ENCODE results near the gene DCAF5.
"Not testable (repeated sequence)": the region's sequence is repeated elsewhere in the genome, so short reads cannot be mapped to it uniquely, and the experiment has no call there.

Gene DCAF5

DNA sequence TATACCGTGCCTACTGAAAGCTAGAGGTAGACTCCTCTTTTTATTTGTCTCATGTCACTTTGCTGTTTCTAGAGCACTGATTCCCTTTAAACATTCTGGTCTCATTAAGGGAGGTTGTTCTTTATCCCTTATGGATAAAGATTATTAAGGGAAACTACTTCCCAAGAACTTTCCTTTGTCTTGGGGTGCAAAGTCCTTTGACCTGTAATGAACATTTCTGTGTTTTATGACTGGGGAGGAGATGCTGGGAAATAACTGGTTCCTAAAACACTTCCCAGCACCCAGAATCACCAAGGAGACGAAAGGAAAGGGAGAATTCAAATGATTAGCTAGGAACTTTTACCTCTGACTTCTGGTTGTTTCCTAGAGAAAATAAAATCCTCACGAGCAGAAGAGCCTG lies 110.6 kb downstream of the DCAF5 start:
- DNase-seq: no peak

GRCh38 chr14:69041783-69042182 lies 111.1 kb downstream of the DCAF5 start:
- no peak for DNase-seq

DNA sequence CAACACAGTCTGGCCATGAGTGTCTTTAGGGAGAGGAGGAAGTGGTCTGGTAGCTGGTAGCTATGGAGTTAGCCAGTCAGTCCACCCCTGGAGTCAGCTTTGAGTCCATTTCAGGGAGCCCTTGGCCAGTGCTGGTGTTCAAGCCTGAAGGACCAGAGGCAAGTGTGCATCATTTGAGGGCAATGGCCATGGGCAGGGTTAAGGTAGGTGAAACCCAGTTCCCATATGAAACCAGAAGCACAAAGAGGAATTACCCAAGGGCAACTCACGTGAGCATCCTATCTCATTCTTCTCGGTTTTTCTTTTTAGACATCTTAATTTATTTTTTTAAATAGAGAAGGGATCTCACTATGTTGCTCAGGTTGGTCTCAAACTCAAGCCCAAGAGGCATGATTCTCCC lies 112.6 kb downstream of the DCAF5 start:
- no peak for DNase-seq

GRCh38 chr14:69039288-69039628 lies 113.7 kb downstream of the DCAF5 start:
- no peak for DNase-seq

DNA sequence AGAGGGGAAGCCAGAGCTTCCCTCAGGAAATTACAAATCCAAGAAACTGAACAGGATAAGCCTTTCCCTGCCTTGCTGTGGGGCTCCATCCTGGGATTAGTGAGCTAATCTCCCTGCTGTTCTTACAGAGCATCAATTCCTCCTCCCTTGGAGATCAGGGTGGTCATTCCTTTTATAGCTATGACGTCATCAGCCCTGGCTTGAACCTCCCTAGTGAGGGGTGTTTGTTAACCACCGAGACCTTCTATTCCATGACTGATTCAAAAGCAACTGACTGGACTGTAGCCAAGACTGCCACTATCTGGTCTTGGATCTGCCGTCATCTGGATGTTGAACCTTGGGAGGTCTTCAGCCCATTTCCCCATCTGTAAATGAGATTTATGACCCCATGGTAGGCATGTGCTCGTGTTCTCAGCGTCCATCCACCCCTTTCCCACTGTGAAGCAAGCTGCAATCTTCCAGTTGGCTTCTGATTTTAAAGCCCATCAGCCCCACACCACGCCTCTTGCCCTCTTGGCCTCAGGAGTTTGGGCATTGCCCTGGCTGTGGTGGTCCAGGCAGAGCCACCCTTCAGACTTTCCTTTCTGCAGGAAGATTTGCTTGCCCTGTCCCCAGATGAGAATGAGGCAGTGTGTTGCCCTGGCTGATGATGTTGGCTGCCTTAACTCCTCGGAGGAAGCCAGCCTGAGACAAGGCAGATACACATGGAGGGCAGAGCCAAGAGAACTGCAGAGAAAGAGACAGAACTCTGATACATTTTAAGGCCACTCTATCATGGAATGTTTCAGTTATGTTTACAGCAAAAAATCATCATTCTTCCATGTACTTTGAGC lies 114.2 kb downstream of the DCAF5 start:
- no peak for DNase-seq

- no peak for DNase-seq
These were observed 115.0 kb downstream of the DCAF5 start for GRCh38 chr14:69037790-69038454.

DNA sequence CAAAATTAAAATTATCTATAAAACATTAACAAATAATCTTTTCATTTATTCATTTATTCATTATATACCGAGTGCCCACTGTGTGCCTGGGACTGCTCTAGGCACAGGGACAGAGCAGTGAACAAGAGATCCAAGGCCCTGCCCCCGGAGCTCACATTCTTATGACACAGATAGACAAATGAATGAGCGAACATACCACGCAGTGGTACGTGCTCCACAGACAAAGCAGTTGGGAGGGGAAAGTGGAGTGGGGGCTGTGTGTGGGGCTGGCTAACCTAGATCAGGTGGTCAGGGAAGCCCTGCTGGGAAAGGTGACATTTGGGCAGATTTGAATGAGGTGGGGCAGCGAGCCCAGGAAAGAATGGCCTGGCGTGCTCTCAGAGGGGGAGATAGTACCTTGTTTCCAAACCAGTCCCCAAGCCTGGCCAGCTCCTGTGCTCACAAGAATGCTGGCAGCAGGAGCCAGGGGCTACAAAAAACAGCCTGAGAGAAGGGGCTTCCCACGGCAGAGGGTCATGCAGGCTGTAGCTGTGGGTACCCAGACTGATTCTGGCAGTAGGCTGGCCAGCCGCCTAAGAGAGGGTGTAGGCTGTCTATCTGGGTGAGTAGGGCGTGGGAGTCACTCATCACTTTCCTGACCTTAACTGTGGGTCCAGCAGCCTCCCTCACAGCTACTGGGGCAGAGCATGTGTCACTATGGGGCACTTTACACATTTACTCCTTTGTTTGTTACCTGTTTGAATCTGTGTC lies 116.0 kb downstream of the DCAF5 start:
- no peak for DNase-seq

DNA sequence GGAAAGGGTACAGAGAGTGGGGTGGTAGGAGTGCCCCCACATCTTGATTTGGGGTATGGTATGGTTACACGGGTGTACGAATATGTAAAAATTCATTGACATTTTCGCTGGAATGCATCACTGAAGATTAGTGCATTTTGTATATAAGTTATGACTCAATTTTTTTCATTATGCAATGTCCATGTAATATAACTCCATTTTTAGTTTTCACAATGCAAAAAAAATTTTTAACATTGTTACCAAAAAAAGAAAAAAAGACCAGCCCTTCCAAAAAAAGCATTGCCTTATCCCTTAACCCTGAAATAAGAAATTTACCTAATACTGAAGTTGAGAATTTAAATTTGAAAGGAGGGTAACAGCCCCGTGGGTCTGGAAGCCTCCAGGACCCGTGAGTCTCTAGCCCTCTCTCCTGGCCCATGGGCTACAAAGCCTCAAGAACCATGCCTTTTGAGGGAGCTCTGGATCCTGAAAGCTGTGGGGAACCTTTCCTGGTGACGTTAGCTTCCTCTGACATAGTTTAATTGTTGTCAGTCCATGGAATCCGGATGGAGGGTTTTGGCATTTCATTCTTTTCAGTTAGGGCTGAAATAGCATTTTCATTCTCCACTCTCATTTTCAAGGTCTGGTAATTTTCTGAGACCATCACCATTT lies 118.2 kb downstream of the DCAF5 start:
- no peak for DNase-seq

DNA sequence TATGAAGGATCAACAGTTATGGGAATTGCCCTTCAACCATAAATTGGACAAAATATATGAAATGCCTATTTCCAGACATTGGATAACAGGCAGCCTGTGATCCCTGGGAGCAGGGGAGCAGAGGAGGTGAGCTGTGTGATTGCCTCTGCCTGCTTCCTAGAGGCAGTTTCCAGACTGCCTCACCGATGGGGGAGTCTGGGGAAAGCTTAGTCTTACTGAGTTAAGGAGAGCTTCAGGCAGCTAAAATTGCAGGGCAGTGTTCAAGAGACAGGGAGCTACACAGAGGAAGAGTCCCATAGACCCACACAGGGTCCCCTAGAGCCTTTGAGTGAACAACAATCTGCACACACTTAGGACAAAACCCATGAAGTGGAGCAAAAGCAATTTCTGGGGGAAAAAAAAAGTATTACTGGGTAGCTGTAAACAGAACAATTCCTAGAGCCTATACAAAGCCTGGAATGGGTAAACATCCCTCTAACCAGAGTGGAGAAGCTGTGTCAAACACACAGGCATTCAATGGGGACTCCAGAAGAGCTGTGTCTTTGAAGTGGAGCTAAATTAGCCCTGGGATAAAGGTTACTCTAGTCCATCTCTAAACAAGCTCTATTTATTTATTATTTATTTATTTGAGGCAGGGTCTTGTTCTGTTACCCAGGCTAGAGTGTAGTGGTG lies 125.5 kb downstream of the DCAF5 start:
- no peak for DNase-seq

GRCh38 chr14:69023035-69023434 lies 129.9 kb downstream of the DCAF5 start:
- no peak for DNase-seq

GRCh38 chr14:69022093-69022492 lies 130.8 kb downstream of the DCAF5 start:
- not testable (repeated sequence) for DNase-seq

- no peak for DNase-seq
These were observed 135.2 kb downstream of the DCAF5 start for GRCh38 chr14:69017706-69018105.

- peak in 1 of 2 experiments; percentile 9 for DNase-seq
These were observed 138.1 kb downstream of the DCAF5 start for GRCh38 chr14:69014829-69015259.

DNA sequence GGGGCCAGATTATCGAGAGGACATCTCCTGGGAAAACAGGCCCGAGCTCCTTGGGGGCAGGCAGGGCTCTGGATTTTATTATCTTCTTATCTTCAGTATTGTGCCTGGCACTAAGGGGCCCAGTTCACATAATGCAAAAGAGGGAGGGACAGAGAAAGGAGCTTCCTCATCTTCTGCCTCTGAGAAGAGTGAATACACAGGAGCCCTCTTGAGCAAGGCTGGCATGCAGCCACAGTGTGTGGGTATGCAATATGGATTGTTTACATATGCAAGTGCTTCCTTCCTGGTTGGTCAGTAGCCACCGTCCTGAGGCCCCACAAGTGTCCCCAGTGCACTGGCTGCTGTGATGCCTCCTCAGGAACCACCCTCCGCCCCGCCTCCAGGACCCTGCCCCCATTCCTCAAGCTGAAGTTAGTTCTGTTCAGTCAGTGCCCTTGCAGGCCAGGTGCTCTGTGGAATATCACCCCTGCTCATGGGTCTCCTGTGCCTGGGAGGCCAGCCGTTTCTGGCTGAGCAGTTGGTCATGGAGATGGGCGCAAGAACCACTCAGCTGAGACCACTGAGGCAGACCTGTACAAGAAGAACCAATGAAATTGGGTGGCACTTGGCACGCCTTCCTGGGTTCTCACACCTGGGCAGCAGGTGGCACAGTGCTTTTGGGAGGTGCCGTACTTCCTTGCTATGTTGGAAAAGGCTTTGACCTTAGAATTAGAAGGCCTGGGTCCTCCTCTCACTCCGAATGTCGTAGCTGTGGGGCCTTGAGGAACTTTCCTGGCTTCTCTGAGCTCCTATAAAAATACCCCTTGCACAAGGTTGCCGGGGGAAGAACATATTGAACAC lies 138.8 kb downstream of the DCAF5 start:
- no peak for DNase-seq

- no peak for DNase-seq
These were observed 140.5 kb downstream of the DCAF5 start for GRCh38 chr14:69012256-69012953.

- peak in 1 of 2 experiments; percentile 24 for DNase-seq
These were observed 142.3 kb downstream of the DCAF5 start for GRCh38 chr14:69010648-69011047.

DNA sequence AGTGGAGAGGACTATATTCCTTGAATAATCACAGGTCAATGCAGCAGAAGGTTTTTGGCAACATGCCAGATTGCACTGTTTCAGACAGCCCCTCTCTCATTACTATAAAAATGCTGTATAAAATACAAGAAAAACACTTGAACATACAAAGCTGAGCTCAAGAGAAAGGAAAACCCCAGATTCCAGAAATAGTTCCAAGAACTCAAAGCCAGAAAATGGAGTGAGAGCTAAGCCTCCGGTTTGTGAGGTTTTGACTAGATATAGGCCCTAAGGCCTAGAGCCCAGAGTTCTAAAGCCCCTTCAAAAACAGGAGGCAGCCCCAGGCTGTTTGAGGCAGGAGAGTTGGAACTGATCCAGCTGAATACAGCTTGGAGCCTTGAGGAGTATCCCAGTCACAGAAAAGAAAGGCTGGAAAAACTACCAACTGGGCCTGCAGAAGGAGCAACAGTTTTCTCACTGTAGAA lies 144.5 kb downstream of the DCAF5 start:
- no peak for DNase-seq

DNA sequence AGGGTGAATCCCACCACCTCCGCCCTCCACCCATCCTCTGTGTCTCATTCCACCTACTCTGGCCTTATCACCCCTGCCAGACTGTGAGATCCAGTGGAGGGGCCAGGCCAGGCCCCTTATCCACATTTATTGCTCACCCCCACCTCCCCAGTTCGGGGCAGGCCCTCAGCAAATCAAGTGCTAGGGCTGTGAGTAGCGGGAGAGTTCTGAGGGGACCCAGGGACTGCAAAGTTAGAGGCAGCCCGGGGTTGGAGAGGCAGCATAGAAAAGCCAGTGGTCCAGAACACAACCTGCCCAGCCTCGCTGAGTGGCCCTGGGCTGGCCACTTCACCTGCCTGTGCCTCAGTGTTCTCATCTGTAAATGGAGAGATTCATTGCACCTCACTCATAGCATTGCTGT lies 146.6 kb downstream of the DCAF5 start:
- DNase-seq: no peak

DNA sequence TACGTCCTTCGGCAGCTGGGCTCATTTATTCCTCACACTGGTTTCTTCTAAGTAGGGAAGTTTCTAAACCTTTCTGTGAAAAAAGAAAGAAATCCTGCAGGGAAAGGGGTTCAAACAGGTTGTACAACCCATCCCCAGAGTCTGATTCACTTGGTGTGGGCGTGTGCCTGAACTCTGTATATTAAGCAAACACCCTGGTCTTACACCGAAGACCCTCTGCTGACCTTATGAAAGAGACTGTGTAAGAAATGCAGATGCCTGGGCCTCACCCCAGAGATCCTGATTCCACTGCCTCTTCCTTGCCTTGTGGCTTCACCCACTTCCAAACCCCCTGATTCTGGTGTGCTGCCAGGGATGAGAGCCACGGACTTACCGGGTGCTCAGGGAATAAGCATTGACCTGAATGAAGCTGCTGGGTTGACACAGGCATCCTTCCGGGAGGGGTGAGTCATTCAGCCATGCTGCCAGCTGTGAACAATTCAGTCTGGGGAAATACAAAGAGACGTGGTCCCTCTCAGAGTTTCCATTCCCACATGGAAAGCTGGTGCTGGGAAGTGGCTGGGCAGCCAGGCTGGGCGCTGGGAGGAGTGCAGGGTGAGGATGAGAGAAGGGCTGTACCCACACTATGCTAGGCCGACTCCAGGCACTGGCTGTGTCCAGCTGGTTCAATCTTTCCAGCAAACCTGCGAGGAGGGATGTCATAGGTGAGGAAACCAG lies 147.3 kb downstream of the DCAF5 start:
- DNase-seq: no peak

DNA sequence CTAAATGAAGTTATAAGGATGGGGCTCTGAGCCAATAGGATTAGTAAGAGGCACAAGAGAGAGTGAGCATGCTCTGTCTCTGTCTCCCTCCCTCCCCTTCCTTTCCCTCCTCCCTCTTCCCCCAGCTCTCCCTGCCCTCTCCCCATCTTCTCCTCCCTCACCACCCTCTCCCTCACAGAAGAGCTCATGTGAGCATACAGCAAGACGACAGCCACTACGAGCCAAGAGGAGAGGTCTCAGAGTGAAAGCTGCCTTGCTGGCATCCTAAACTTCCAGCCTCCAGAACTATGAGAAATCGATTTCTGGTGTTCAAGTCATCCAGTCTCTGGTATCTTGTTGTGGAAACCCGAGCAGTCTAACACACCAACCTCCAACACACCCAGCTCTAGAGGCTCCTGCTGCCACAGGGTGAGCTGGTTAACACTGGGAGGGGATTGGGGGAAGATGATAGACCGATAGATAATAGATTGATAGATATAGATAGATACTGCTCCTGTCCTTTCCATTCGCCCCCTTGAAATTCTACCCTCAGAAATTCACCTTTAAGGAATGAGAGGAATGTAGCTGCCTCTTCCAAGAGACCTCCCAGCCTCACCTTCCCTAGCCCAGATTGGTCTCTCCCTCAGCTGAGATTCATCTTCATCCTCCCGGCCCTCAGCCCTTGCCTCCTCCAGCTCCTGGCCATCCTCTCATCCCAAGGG lies 148.0 kb downstream of the DCAF5 start:
- no peak for DNase-seq

Data from stimulated activated CD4-positive, alpha-beta T cell treated with anti-CD3 and anti-CD28 coated beads, Interleukin-4, amount 100 ng/mL, for 4 hours (primary cell).